Psoas muscle (tissue), 8 donors: ENCODE data around the gene GALNT10. TPM values are rescaled to one million over a fixed set of nuclear protein-coding genes. Genes with fewer than 3 reads are reported as not detected.

ENCODE experiments used
- ATAC-seq, 4 donors: fragments of 200-7000 bp; cut with Tn5 transposase; one replicate each; pipeline ENCODE4 v1.9.1; 2020; ENCODE audit warnings: moderate library complexity in 3 of 4, mild to moderate bottlenecking in 2 of 4
- DNase-seq, 2 donors: peaks; one replicate each; pipeline ENCODE4 v3.0.0-alpha.2; 2020
- H3K27ac ChIP-seq: fragments of 200-600 bp; one replicate; pipeline ENCODE4 v1.8.0; 2022
- H3K27me3 ChIP-seq, 3 donors: fragments of 200-600 bp in 1 of 3; one replicate each; pipeline versions ENCODE4 v1.6.1 to v1.8.0; 2013 to 2022; ENCODE audit warnings: low read length in 2 of 3, mild to moderate bottlenecking in 2 of 3, moderate library complexity in 1 of 3; ENCODE audit not compliant: insufficient read depth in 3 of 3
- H3K36me3 ChIP-seq, 2 donors: fragments of 200-600 bp in 1 of 2; one replicate each; pipeline versions ENCODE4 v1.6.1 to v1.8.0; 2013 to 2022; ENCODE audit warnings: low read depth in 1 of 2, mild to moderate bottlenecking in 1 of 2, moderate library complexity in 1 of 2; ENCODE audit not compliant: insufficient read depth in 1 of 2
- H3K4me1 ChIP-seq: fragments of 200-600 bp; one replicate; pipeline ENCODE4 v1.8.0; 2022
- H3K4me3 ChIP-seq: fragments of 200-600 bp; one replicate; pipeline ENCODE4 v1.8.0; 2022; ENCODE audit warnings: mild to moderate bottlenecking
- H3K9me3 ChIP-seq: fragments of 200-600 bp; one replicate; pipeline ENCODE4 v1.8.0; 2022
- WGBS, 3 donors: extraction: QIAGEN DNeasy Blood & Tissue Kit; methylation state at CpG; one replicate each; pipeline versions ENCODE4 v1.1.6 to v1.1.7; 2013; 5-methylcytosine and 5-hydroxymethylcytosine counted together
- intact Hi-C, 2 donors: fragments of 100-400 bp; cut with DNase I; formaldehyde crosslinking; loops; one replicate each; pipeline versions ENCODE4 v1.11.0 to v1.14.2; 2022
- polyA plus RNA-seq, 3 donors: library from polyadenylated mRNA; stranded (reverse); fragments of 200-250 nt; gene quantifications; one replicate each; pipeline ENCODE4 v1.2.3, GENCODE V29; 2013
- total RNA-seq, 4 donors: library from RNA; stranded (reverse); fragmentation: NEBNext Ultra II Directional in 2 of 4; extraction: Animal tissue kit (Norgen Biotek cat#: 25700) in 2 of 4; gene quantifications; one replicate each; pipeline versions ENCODE4 v1.2.1 to v1.2.4, GENCODE V29; 2021 to 2023
- TF ChIP-seq, protein P1 (sequence below): fragments of 200-600 bp; IDR thresholded peaks from one replicate; pipeline ENCODE4 v1.8.0; 2022; ENCODE audit warnings: antibody characterized with exemption
- donor health status: healthy with polysubstance abuse.
- donor health status: DM: no; HTN: no; CAD: no; lungs with moderate emphysema.
- donor health status: Bipolar disorder and iron deficiency.
- donor health status: healthy.
- donor health status: DM: yes; HTN: yes; CAD: no.
- donor health status: DM: no; HTN: no; CAD: no.
- donor health status: DM: no; HTN: no; CAD: no.
- donor health status: DM: yes; HTN: yes; CAD: no.

The GALNT10 gene
- total and polyA plus RNA-seq, 7 donors: 4.2 to 9.9 (median 6.8) TPM

DNA sequence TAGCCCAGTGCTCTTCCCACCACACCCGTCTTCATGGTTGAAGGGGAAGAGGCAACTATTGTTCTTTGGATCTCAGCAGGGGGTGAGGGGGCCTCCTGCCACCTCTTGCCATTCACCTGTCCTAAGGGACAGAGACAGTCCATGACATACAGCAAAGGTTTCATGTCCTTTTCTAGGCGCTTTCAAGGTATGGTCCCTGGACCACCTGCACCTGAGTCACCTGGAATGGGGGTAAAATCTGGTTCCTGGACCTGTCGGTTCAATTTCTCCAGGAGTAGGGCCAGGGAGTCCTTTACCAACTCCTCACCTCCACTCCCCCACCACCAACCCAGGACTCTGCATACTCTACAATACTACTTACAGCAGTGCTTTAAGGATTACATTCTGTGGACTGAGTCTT lies 221.8 kb downstream of the GALNT10 start:
- ATAC-seq (no peak), DNase-seq (no peak)
- no peak overlapping the region for H3K4me3 ChIP-seq
- H3K4me1 ChIP-seq: no peaks in the 10 kb centered on the region
- no peaks in the 10 kb centered on the region for H3K9me3 ChIP-seq
- no peaks in the 10 kb centered on the region for H3K27me3 ChIP-seq
- H3K27ac ChIP-seq: no peak overlapping the region
- intact Hi-C loops: no loop called here
- TF ChIP-seq, protein P1, sequence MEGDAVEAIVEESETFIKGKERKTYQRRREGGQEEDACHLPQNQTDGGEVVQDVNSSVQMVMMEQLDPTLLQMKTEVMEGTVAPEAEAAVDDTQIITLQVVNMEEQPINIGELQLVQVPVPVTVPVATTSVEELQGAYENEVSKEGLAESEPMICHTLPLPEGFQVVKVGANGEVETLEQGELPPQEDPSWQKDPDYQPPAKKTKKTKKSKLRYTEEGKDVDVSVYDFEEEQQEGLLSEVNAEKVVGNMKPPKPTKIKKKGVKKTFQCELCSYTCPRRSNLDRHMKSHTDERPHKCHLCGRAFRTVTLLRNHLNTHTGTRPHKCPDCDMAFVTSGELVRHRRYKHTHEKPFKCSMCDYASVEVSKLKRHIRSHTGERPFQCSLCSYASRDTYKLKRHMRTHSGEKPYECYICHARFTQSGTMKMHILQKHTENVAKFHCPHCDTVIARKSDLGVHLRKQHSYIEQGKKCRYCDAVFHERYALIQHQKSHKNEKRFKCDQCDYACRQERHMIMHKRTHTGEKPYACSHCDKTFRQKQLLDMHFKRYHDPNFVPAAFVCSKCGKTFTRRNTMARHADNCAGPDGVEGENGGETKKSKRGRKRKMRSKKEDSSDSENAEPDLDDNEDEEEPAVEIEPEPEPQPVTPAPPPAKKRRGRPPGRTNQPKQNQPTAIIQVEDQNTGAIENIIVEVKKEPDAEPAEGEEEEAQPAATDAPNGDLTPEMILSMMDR: no peak
- WGBS, 3 donors: 95 to 97% (median 96%) methylated on average over 3 of the region's 3 CpGs
- H3K36me3 ChIP-seq: peaks cover 0 to 25% of the 10 kb centered on the region in 2 donors

DNA sequence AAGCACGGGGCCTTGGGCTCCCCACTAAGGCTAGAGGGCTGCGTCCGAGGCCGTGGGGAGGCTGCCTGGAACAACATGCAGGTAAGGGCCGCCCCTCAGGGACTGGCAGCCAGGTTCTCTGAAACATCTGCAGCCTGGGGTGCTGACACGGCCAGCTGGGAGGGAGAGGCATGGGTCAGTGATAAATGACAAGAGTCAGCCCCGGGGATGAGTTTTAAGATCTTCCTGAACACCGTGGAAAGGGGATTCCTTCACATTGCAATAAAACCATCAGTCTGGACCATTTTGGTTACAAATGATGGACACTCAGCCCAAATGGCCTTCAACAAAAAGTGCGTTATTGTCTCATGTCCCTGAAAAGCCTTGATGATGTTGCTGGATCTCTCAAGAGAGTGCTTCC lies 222.4 kb downstream of the GALNT10 start:
- DNase-seq (no peak), ATAC-seq (no peak)
- Histone ChIP-seq H3K27me3 (no peaks in the 10 kb centered on the region), H3K36me3 (peaks cover 0 to 31% of the 10 kb centered on the region in 2 donors), H3K27ac (no peak overlapping the region), H3K9me3 (no peaks in the 10 kb centered on the region), H3K4me3 (no peak overlapping the region), H3K4me1 (no peaks in the 10 kb centered on the region)
- TF ChIP-seq, protein P1: no peak
- intact Hi-C loops: no loop called here
- WGBS, 3 donors: 83 to 88% (median 84%) methylated on average over 9 of the region's 9 CpGs

DNA sequence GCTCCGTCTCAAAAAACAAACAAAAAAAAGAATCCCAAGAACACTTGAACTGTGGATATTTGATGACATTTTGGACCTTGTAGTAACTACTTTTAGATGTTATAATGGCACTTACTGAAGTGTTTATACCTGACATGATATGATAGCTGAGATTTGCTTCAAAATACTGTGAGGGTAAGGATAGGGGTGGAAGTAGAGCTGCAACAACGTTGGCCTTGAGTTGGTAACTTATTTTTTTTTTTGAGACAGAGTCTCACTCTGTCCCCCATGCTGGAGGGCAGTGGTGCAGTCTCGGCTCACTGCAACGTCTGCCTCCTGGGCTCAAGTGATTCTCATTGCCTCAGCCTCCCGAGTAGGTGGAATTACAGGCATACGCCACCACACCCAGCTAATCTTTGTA lies 224.6 kb downstream of the GALNT10 start:
- no peak overlapping the region for H3K4me3 ChIP-seq
- no peaks in the 10 kb centered on the region for H3K9me3 ChIP-seq
- intact Hi-C loops: no loop called here
- H3K36me3 ChIP-seq: peaks cover 0 to 35% of the 10 kb centered on the region in 2 donors
- ATAC-seq (no peak), DNase-seq (no peak)
- 83 to 88% (median 86%) methylated on average over 6 of the region's 6 CpGs for WGBS, 3 donors
- TF ChIP-seq, protein P1: no peak
- no peak overlapping the region for H3K27ac ChIP-seq
- H3K27me3 ChIP-seq: no peaks in the 10 kb centered on the region
- H3K4me1 ChIP-seq: no peaks in the 10 kb centered on the region

DNA sequence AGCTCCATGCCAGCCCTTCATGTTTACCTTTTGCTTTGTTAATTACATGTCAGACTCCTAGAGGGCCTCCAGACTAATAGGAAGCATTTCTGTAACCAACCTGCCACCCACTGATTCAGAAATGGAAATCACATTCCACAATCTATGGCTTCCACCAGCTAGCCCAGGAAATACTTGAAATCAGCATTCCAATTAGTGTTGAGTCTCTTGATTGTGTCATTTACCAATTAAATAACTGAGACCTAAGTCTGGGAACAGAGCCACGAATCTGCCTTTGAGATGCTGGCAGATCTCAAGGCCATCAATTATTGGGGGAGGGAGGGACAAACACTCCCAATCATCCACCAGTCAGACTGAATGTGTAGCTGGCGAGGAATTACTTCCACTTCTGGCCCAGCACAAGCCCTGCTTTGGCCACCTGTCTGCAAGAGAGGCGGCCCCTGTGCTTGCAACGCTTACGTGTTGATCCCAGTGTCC lies 227.8 kb downstream of the GALNT10 start:
- H3K36me3 ChIP-seq: peaks cover 0 to 34% of the 10 kb centered on the region in 2 donors
- no peak overlapping the region for H3K27ac ChIP-seq
- ATAC-seq: no peak
- no peak overlapping the region for H3K4me3 ChIP-seq
- no peak for DNase-seq
- TF ChIP-seq, protein P1: no peak
- H3K27me3 ChIP-seq: no peaks in the 10 kb centered on the region
- no peaks in the 10 kb centered on the region for H3K4me1 ChIP-seq
- intact Hi-C loops: no loop called here
- H3K9me3 ChIP-seq: peaks cover 3% of the 10 kb centered on the region
- 77 to 89% (median 89%) methylated on average over 5 of the region's 5 CpGs for WGBS, 3 donors

DNA sequence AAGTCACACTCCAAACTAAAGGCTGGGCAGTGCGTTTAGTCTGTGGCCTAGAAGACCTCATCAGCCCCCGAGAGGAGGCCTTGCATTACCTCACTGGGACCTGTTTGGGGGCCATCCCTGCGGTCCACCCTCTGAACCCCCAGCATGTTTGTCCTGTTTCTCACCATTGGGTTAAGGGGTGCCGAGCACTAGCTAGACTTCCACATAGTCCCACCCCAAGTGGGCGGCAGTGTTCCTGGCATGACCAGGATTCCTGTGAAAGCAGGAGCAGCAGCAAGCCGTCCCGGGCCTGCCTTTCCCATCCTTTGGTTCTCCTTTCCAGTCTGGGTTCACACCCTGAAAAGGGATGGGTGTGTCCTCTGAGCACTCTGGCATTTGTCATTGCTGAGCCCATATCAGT lies 228.7 kb downstream of the GALNT10 start:
- intact Hi-C loops: no loop called here
- H3K36me3 ChIP-seq: peaks cover 0 to 34% of the 10 kb centered on the region in 2 donors
- ATAC-seq: no peak
- H3K9me3 ChIP-seq: peaks cover 5% of the 10 kb centered on the region
- DNase-seq: no peak
- TF ChIP-seq, protein P1: no peak
- H3K27me3 ChIP-seq: no peaks in the 10 kb centered on the region
- H3K4me3 ChIP-seq: no peak overlapping the region
- H3K27ac ChIP-seq: no peak overlapping the region
- no peaks in the 10 kb centered on the region for H3K4me1 ChIP-seq
- WGBS, 3 donors: 83 to 90% (median 85%) methylated on average over 7 of the region's 7 CpGs
